ENCODE measurements around the gene PI4K2B.
"Not testable (repeated sequence)": the region's sequence is repeated elsewhere in the genome, so short reads cannot be mapped to it uniquely, and the experiment has no call there.

Gene PI4K2B

GRCh38 chr4:25212822-25213221, 21.0 kb upstream of the PI4K2B start:
- TF ChIP-seq, protein P1, sequence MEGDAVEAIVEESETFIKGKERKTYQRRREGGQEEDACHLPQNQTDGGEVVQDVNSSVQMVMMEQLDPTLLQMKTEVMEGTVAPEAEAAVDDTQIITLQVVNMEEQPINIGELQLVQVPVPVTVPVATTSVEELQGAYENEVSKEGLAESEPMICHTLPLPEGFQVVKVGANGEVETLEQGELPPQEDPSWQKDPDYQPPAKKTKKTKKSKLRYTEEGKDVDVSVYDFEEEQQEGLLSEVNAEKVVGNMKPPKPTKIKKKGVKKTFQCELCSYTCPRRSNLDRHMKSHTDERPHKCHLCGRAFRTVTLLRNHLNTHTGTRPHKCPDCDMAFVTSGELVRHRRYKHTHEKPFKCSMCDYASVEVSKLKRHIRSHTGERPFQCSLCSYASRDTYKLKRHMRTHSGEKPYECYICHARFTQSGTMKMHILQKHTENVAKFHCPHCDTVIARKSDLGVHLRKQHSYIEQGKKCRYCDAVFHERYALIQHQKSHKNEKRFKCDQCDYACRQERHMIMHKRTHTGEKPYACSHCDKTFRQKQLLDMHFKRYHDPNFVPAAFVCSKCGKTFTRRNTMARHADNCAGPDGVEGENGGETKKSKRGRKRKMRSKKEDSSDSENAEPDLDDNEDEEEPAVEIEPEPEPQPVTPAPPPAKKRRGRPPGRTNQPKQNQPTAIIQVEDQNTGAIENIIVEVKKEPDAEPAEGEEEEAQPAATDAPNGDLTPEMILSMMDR (IDR thresholded peaks at IDR 0.05; ENCODE audit: insufficient read depth, low read depth, low read length, missing control alignments), result no peak
- no peak overlapping the region for H3K4me3 ChIP-seq (ENCODE audit: low read length)
- no peak for DNase-seq (ENCODE audit: low read depth)

- TF ChIP-seq, protein P1 (IDR thresholded peaks at IDR 0.05; ENCODE audit: insufficient read depth, low read depth, low read length, missing control alignments), result no peak
- no peak for DNase-seq (ENCODE audit: low read depth)
- H3K4me3 ChIP-seq (ENCODE audit: low read length), result no peak overlapping the region
Observed at GRCh38 chr4:25213347-25213979, 20.4 kb upstream of the PI4K2B start.

GRCh38 chr4:25214750-25215149, 19.1 kb upstream of the PI4K2B start:
- not testable (repeated sequence) for DNase-seq (ENCODE audit: low read depth); H3K4me3 ChIP-seq (ENCODE audit: low read length)

DNA sequence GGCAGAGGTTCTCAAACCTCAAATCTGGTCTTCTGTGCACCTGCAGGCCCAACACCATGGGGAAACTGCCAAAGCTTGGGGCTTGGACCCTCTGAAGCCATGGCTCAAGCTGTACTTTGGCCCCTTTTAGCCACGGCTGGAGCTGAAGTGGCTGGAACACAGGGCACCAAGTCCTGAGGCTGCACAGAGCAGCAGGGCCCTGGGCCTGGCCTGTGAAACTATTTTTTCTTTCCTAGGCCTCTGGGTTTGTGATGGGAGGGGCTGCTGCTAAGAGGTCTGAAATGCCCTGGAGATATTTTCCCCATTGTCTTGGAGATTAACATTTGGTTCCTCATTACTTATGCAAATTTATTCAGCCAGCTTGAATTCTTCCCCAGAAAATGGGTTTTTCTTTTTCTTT, 18.3 kb upstream of the PI4K2B start:
- TF ChIP-seq, protein P1 (IDR thresholded peaks at IDR 0.05; ENCODE audit: insufficient read depth, low read depth, low read length, missing control alignments), result no peak
- no peak overlapping the region for H3K4me3 ChIP-seq (ENCODE audit: low read length)
- DNase-seq (ENCODE audit: low read depth), result no peak

GRCh38 chr4:25221377-25221776, 12.5 kb upstream of the PI4K2B start:
- TF ChIP-seq, protein P1 (IDR thresholded peaks at IDR 0.05; ENCODE audit: insufficient read depth, low read depth, low read length, missing control alignments), result no peak
- no peak overlapping the region for H3K4me3 ChIP-seq (ENCODE audit: low read length)

DNA sequence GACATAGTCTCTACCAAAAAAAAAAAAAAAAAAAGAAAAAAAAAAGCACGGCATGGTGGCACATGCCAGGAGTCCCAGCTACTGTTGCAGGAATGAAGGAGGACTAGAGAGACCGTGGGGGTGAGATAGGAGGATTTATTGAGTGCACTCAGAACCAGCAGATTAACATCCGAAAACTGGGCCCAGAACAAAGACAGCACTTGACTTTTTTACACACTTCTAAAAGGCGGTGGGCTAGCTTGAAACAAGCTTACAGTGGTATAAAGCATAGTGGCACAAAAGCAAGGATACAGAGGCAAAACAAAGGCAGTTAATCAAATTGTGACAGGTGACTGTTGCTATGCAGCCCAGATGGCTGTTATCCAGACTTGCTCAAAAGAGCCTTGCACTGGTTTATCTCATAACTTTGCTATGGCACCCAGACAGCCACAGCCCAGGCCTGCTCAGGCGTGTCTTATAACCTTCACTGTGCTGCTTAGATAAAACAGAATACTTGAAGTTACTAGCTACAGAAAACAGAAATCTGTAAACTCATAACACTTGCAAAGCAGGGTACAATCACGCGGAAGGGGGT, 9.9 kb upstream of the PI4K2B start:
- TF ChIP-seq, protein P1 (IDR thresholded peaks at IDR 0.05; ENCODE audit: insufficient read depth, low read depth, low read length, missing control alignments), result no peak
- H3K4me3 ChIP-seq (ENCODE audit: low read length), result no peak overlapping the region
- DNase-seq (ENCODE audit: low read depth), result peak; percentile 60

More at GRCh38 chr4:25221377-25221776, 12.5 kb upstream of the PI4K2B start:
- DNase-seq (ENCODE audit: low read depth), result no peak

DNA sequence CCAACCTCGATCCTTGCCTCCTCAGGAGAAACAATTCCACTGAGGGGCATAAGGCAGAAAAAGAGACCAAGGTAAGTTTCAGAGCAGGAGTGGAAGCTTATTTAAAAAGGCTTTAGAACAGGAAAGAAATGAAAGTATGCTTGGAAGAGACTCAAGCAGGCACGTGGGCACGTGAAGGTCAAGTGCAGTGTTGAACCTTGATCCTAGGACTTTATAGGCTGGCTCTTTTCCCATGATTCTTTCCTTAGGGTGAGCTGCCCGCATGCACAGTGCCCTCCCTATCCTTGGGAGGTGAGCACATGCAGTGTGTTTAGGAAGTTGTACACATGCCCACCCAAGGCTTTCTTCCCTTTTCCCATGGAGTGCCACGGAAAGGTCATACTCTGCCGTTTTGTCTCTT, 4.0 kb upstream of the PI4K2B start:
- H3K4me3 ChIP-seq (ENCODE audit: low read length), result no peak overlapping the region
- TF ChIP-seq, protein P1 (IDR thresholded peaks at IDR 0.05; ENCODE audit: insufficient read depth, low read depth, low read length, missing control alignments), result no peak
- DNase-seq (ENCODE audit: low read depth), result no peak
